GM12891 (cell line): ENCODE results near the gene CKAP5.
"Not testable (repeated sequence)": the region's sequence is repeated elsewhere in the genome, so short reads cannot be mapped to it uniquely, and the experiment has no call there.

ENCODE experiments used
- DNase-seq: peaks from one replicate; pipeline ENCODE4 v3.0.0; 2011; ENCODE audit warnings: low spot score; ENCODE audit not compliant: insufficient read length
- FAIRE-seq: peaks from 2 replicates; lab custom pipeline; 2011; peaks lifted over from hg19 to GRCh38; lab: Jason Lieb, UNC
- PAX5 ChIP-seq: IDR thresholded peaks from 2 replicates; pipeline ENCODE4 v1.6.1; 2011; ENCODE audit warnings: low read length, moderate library complexity, mild to moderate bottlenecking; ENCODE audit not compliant: insufficient read depth, severe bottlenecking
- POLR2A ChIP-seq: IDR thresholded peaks from 2 replicates; pipeline ENCODE4 v1.6.1; 2011; ENCODE audit warnings: low read depth, low read length, control low read depth
- POLR2AphosphoS5 ChIP-seq: IDR thresholded peaks from 2 replicates; pipeline ENCODE4 v1.6.1; 2011; ENCODE audit warnings: low read depth, low read length, control low read depth
- POU2F2 ChIP-seq: IDR thresholded peaks from 2 replicates; pipeline ENCODE4 v1.6.1; 2011; ENCODE audit warnings: low read depth, mild to moderate bottlenecking, control low read depth, low read length, moderate library complexity
- SPI1 ChIP-seq: IDR thresholded peaks from 2 replicates; pipeline ENCODE4 v1.6.1; 2011; ENCODE audit warnings: low read depth, low read length, control low read depth
- TAF1 ChIP-seq: IDR thresholded peaks from 2 replicates; pipeline ENCODE4 v1.6.1; 2011; ENCODE audit warnings: low read depth, low read length, control low read depth

Gene CKAP5

DNA sequence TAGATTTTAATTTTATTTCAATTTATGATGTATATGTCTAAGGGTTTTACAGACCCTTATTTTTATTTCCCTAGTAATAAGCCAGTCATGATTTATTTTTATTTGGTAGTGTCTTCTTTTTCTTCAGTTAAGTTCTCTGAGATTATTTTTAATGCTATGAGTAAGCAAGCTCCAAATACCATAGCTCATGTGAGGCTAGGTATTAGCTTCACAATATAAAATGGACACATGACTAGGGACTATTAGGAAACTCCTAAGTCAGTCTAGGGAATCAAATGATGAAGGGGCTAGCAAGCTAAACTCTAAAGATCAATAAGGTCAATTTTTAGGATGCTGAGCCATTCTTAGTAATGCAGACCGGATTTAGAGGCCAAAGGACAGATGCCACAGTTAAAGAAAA lies 45.9 kb downstream of the CKAP5 start:
- TF ChIP-seq POLR2AphosphoS5, result no peak
- TF ChIP-seq SPI1, result no peak
- TF ChIP-seq TAF1, result no peak
- no peak for TF ChIP-seq POLR2A
- no peak for TF ChIP-seq POU2F2
- no peak for TF ChIP-seq PAX5
- no peak for DNase-seq
- no peak for FAIRE-seq

DNA sequence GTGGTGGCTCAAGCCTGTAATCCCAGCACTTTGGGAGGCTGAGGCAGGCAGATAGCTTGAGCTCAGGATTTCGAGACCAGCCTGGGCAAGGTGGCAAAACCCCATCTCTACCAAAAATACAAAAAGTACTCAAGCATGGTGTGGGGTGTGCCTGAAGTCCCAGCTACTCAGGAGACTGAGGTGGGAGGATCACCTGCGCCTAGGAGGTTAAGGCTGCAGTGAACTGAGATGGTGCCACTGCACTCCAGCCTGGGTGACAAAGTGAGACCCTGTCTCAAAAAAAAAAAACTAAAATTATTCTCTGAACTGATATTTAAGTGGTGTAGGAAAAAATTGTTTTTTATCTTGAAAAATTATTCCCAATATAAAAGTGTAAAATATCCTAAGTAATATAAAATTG lies 46.4 kb downstream of the CKAP5 start:
- FAIRE-seq, DNase-seq: not testable (repeated sequence)

DNA sequence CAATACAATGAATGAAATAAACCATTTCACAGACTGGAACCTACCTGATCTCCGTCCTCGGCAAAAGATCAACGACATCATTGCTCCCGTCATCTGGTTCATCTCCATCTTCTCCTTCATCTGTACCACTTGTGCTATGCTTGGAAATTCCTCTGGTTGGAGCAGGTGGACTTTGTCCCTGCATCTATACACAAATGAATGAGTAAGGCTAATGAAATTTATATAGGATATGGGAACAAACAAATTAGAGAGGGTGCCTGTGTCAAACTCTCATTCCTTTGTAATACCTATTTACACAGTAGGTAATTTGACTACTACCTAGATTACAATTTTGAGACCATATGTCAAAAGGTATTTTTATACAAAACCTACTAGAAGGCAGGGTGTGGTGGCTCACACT lies 67.7 kb downstream of the CKAP5 start:
- DNase-seq (no peak), FAIRE-seq (no peak)
- no peak for TF ChIP-seq SPI1
- TF ChIP-seq POLR2AphosphoS5, result no peak
- no peak for TF ChIP-seq POLR2A
- TF ChIP-seq PAX5, result no peak
- no peak for TF ChIP-seq TAF1
- TF ChIP-seq POU2F2, result no peak

DNA sequence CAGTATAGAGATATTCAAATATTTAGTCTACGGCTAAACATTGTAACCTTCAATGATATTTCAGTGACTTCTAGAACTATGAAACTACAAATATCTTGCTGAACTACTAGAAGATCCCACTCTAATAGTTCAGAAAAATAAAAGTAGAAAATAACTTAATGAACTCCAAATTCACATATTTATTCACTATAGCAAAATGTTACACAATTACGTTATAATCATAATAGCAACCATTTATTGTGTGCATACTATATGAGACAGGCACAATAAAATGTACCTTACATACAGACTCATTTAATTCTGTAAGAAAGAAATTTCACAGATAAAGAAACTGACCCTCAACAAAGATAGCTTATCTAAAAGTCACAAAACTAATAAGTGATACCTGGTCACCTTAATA lies 69.2 kb downstream of the CKAP5 start:
- DNase-seq (no peak), FAIRE-seq (no peak)
- TF ChIP-seq PAX5 (no peak), POLR2AphosphoS5 (no peak), SPI1 (no peak)

DNA sequence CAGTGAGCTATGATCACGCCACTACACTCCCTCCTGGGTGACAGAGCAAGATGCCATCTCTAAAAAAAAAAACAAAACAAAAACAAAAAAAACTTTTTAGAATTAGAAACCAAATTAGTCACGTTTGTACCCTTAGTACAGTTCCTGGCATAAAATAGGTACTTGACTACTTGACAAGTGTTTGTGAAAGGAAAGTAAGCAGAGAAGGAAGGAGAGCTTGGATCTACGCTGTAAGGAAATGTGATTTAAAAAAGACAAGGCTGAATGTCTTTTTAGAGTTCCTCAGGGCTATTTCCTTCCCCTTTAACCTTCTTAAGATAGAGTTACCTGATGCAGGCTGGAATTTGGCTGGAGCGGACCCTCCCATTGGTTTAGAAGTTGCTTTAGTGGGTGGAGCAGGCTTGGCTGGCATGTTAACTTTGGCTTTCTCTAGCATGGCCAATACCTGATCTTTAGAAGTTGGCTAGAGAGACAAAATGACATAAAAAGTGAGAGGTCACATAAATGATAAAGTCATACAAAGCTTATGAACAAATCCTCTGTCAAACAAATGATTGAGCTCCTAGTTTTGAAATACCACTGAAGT lies 76.4 kb downstream of the CKAP5 start:
- no peak for DNase-seq
- TF ChIP-seq SPI1 (no peak), POU2F2 (no peak), POLR2AphosphoS5 (no peak), PAX5 (no peak), TAF1 (no peak), POLR2A (no peak)
- FAIRE-seq, result no peak

DNA sequence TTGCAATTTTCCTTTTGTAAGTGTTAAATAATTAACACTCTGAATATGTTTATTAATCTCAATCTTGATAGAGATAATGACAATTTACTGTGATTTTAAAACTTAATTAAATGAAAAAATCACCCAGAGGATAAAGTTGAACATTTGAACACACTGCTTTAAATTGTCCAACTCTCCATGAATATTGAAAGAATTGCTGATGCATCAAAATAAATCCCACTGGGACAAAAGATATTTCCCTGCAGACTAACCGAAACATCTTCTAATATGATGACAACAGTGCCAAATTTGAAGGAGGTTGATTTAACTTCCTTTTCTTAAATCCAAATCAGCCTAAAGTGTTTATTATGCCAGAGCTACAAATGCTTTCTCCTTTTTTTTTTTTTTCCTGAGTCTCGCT lies 79.4 kb downstream of the CKAP5 start:
- TF ChIP-seq SPI1 (no peak), TAF1 (no peak), PAX5 (no peak), POU2F2 (no peak), POLR2AphosphoS5 (no peak), POLR2A (no peak)
- no peak for DNase-seq
- no peak for FAIRE-seq

DNA sequence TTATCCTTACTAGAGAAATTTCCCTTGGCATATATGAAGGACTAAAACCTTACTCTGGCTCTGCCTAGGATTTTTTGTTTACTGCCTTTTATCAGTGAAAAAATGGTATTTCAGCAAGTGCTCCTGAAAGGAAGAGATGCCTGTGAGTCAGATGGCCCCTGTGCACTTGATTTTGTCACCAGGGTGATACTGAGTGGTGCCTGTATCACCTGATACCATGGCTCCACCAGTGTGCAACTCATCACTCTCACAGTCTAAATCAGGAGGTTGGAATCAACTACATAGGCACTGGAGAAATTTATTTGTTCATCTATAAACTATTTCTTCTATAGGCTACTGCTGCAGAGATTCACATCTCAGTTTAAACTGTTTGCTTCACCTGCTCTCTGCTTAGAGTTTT lies 83.8 kb downstream of the CKAP5 start:
- FAIRE-seq (no peak), DNase-seq (no peak)
- TF ChIP-seq TAF1 (no peak), POLR2A (no peak), PAX5 (no peak), SPI1 (no peak), POLR2AphosphoS5 (no peak), POU2F2 (no peak)

DNA sequence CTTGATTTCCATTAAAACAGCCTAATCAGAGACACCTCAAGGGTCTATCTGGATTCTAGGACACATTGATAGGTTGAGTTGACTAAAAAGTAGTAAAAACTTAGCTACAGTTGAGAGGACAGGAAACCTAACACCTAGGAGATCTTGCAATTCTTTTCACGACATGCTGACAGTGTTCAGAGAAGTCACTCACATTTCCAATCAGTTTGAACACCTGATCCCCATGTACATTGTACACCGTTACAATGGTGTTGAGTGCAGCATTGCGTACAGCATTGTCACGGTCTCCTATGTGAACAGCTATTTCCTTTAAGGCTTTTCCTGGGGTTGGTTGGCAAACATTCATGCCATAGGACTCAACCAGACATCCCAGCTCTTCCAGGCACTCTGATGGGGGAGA lies 84.3 kb downstream of the CKAP5 start:
- DNase-seq (no peak), FAIRE-seq (no peak)
- TF ChIP-seq POLR2AphosphoS5, result no peak
- no peak for TF ChIP-seq SPI1
- TF ChIP-seq POU2F2, result no peak
- no peak for TF ChIP-seq POLR2A
- TF ChIP-seq PAX5, result no peak
- TF ChIP-seq TAF1, result no peak

DNA sequence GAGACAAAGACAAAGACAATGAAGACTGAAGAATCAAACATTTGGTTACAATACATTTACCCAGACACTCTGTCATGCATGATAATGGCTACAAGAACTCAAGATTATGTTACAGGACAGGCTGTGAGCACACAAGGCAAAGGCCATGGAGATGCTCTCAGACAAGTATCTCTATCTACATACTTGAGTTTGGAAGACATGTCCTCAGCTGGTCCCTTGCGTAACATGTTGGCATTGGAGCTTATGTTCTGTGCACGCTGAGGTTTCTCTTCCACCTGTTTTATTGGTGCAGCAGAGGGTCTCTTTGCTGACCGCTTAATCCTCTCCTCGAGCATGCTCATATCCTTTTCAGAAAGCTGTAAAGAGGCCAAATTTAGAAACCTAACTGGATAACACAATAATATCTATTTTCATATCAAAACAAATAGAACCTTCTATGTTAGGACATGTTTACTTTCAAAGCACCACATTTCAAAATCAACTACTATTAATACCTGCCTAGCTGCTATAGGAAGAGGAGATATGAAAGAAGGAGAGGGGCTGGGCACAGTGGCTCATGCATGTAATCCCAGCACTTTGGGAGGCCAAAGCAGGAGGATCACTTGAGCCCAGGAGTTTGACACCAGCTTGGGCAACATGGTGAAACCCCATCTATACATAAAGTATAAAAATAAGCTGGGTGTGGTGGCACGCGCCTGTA lies 85.5 kb downstream of the CKAP5 start:
- FAIRE-seq, result no peak
- DNase-seq, result no peak
- TF ChIP-seq TAF1 (no peak), POLR2A (no peak), SPI1 (no peak), PAX5 (no peak), POLR2AphosphoS5 (no peak), POU2F2 (no peak)

DNA sequence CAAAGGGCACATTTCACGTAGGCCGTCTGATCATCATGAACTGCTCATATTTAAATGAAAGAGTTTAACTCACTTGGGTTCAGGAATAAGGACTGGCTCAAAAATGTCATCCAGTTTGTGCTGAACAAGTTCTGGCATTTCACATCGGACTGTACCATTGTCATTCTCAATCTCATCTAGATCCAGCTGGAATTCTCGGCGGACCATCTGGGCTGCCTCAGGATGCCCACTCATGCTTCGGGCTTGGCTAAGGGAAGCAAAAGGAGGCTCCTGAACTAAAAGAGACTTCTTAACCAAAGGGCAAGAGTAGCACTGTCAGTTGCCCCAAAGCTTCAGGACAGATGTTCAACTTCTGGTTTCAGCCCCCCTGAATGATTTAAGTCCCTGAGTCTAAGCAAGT lies 86.9 kb downstream of the CKAP5 start:
- DNase-seq, result no peak
- no peak for FAIRE-seq
- no peak for TF ChIP-seq POU2F2
- TF ChIP-seq SPI1, result no peak
